ENCODE data around the gene NEU2.
"Not testable (repeated sequence)": the region's sequence is repeated elsewhere in the genome, so short reads cannot be mapped to it uniquely, and the experiment has no call there.

NEU2 gene

GRCh38 chr2:233009661-233010060 is 22.8 kb upstream of the NEU2 start:
- FAIRE-seq (no peak), DNase-seq (ENCODE audit: insufficient read length, low spot score) (no peak)
- TF ChIP-seq POU2F2 (IDR thresholded peaks at IDR 0.05; ENCODE audit: low read depth, low read length) (no peak), TAF1 (IDR thresholded peaks at IDR 0.05; ENCODE audit: low read depth, low read length) (no peak)

GRCh38 chr2:233010569-233011267 is 21.8 kb upstream of the NEU2 start:
- DNase-seq (ENCODE audit: insufficient read length, low spot score), result no peak
- no peak for TF ChIP-seq POU2F2 (IDR thresholded peaks at IDR 0.05; ENCODE audit: low read depth, low read length)
- FAIRE-seq, result no peak

- DNase-seq (ENCODE audit: insufficient read length, low spot score), result no peak
- TF ChIP-seq POLR2A (IDR thresholded peaks at IDR 0.05; ENCODE audit: low read depth, low read length) (no peak), POU2F2 (IDR thresholded peaks at IDR 0.05; ENCODE audit: low read depth, low read length) (no peak), SPI1 (IDR thresholded peaks at IDR 0.05; ENCODE audit: low read depth, low read length) (no peak), PAX5 (IDR thresholded peaks at IDR 0.05; ENCODE audit: insufficient read depth, low read length, severe bottlenecking) (no peak), TAF1 (IDR thresholded peaks at IDR 0.05; ENCODE audit: low read depth, low read length) (no peak), POLR2AphosphoS5 (IDR thresholded peaks at IDR 0.05; ENCODE audit: low read depth, low read length) (no peak)
- no peak for FAIRE-seq
Observed at GRCh38 chr2:233011268-233011650, 21.2 kb upstream of the NEU2 start.

- TF ChIP-seq POLR2AphosphoS5 (IDR thresholded peaks at IDR 0.05; ENCODE audit: low read depth, low read length) (no peak), TAF1 (IDR thresholded peaks at IDR 0.05; ENCODE audit: low read depth, low read length) (no peak), SPI1 (IDR thresholded peaks at IDR 0.05; ENCODE audit: low read depth, low read length) (no peak)
- DNase-seq (ENCODE audit: insufficient read length, low spot score), result no peak
- FAIRE-seq, result no peak
Observed at GRCh38 chr2:233011702-233012131, 20.8 kb upstream of the NEU2 start.

GRCh38 chr2:233012301-233012971 is 20.0 kb upstream of the NEU2 start:
- FAIRE-seq (peak; percentile 56), DNase-seq (ENCODE audit: insufficient read length, low spot score) (no peak)
- TF ChIP-seq SPI1 (IDR thresholded peaks at IDR 0.05; ENCODE audit: low read depth, low read length) (no peak), POLR2AphosphoS5 (IDR thresholded peaks at IDR 0.05; ENCODE audit: low read depth, low read length) (no peak), POLR2A (IDR thresholded peaks at IDR 0.05; ENCODE audit: low read depth, low read length) (no peak), PAX5 (IDR thresholded peaks at IDR 0.05; ENCODE audit: insufficient read depth, low read length, severe bottlenecking) (no peak), POU2F2 (IDR thresholded peaks at IDR 0.05; ENCODE audit: low read depth, low read length) (no peak), TAF1 (IDR thresholded peaks at IDR 0.05; ENCODE audit: low read depth, low read length) (no peak)

- no peak for FAIRE-seq
- TF ChIP-seq SPI1 (IDR thresholded peaks at IDR 0.05; ENCODE audit: low read depth, low read length) (no peak), POLR2AphosphoS5 (IDR thresholded peaks at IDR 0.05; ENCODE audit: low read depth, low read length) (no peak), TAF1 (IDR thresholded peaks at IDR 0.05; ENCODE audit: low read depth, low read length) (no peak), POLR2A (IDR thresholded peaks at IDR 0.05; ENCODE audit: low read depth, low read length) (no peak), POU2F2 (IDR thresholded peaks at IDR 0.05; ENCODE audit: low read depth, low read length) (no peak), PAX5 (IDR thresholded peaks at IDR 0.05; ENCODE audit: insufficient read depth, low read length, severe bottlenecking) (no peak)
- DNase-seq (ENCODE audit: insufficient read length, low spot score), result no peak
Observed at GRCh38 chr2:233013027-233013461, 19.4 kb upstream of the NEU2 start, which contains the start of gene NGEF. NGEF (minus strand) TSS chr2:233013256; CDS start chr2:232974890, 38,366 bp downstream.

GRCh38 chr2:233013650-233014049 is 18.8 kb upstream of the NEU2 start:
- TF ChIP-seq PAX5 (IDR thresholded peaks at IDR 0.05; ENCODE audit: insufficient read depth, low read length, severe bottlenecking), result no peak
- no peak for TF ChIP-seq POU2F2 (IDR thresholded peaks at IDR 0.05; ENCODE audit: low read depth, low read length)
- TF ChIP-seq POLR2AphosphoS5 (IDR thresholded peaks at IDR 0.05; ENCODE audit: low read depth, low read length), result no peak
- no peak for TF ChIP-seq POLR2A (IDR thresholded peaks at IDR 0.05; ENCODE audit: low read depth, low read length)
- TF ChIP-seq TAF1 (IDR thresholded peaks at IDR 0.05; ENCODE audit: low read depth, low read length), result no peak
- TF ChIP-seq SPI1 (IDR thresholded peaks at IDR 0.05; ENCODE audit: low read depth, low read length), result no peak
- DNase-seq (ENCODE audit: insufficient read length, low spot score) (no peak), FAIRE-seq (no peak)

GRCh38 chr2:233015019-233015645 is 17.3 kb upstream of the NEU2 start:
- peak; percentile 69 for FAIRE-seq
- TF ChIP-seq TAF1 (IDR thresholded peaks at IDR 0.05; ENCODE audit: low read depth, low read length) (no peak), SPI1 (IDR thresholded peaks at IDR 0.05; ENCODE audit: low read depth, low read length) (no peak), PAX5 (IDR thresholded peaks at IDR 0.05; ENCODE audit: insufficient read depth, low read length, severe bottlenecking) (no peak), POLR2AphosphoS5 (IDR thresholded peaks at IDR 0.05; ENCODE audit: low read depth, low read length) (no peak), POU2F2 (IDR thresholded peaks at IDR 0.05; ENCODE audit: low read depth, low read length) (no peak), POLR2A (IDR thresholded peaks at IDR 0.05; ENCODE audit: low read depth, low read length) (no peak)
- no peak for DNase-seq (ENCODE audit: insufficient read length, low spot score)

- no peak for TF ChIP-seq PAX5 (IDR thresholded peaks at IDR 0.05; ENCODE audit: insufficient read depth, low read length, severe bottlenecking)
- no peak for TF ChIP-seq SPI1 (IDR thresholded peaks at IDR 0.05; ENCODE audit: low read depth, low read length)
- TF ChIP-seq POU2F2 (IDR thresholded peaks at IDR 0.05; ENCODE audit: low read depth, low read length), result no peak
- no peak for TF ChIP-seq POLR2AphosphoS5 (IDR thresholded peaks at IDR 0.05; ENCODE audit: low read depth, low read length)
- TF ChIP-seq POLR2A (IDR thresholded peaks at IDR 0.05; ENCODE audit: low read depth, low read length), result no peak
- no peak for TF ChIP-seq TAF1 (IDR thresholded peaks at IDR 0.05; ENCODE audit: low read depth, low read length)
- DNase-seq (ENCODE audit: insufficient read length, low spot score), result no peak
- peak; percentile 31 for FAIRE-seq
Observed at GRCh38 chr2:233017947-233018346, 14.5 kb upstream of the NEU2 start.

GRCh38 chr2:233019610-233020009 is 12.9 kb upstream of the NEU2 start:
- not testable (repeated sequence) for DNase-seq (ENCODE audit: insufficient read length, low spot score); FAIRE-seq
